Testis (tissue), 3 donors: Measurements from ENCODE around the gene GMNN. TPM values are rescaled to one million over a fixed set of nuclear protein-coding genes. Genes with fewer than 3 reads are reported as not detected.

Experiments used
- DNase-seq: peaks from one replicate; pipeline ENCODE4 v3.0.0-alpha.2; 2019
- H3K27ac ChIP-seq, 2 donors: fragments of 200-600 bp; sonication (generic); one replicate each; pipeline ENCODE4 v1.5.1; 2019
- H3K27me3 ChIP-seq: fragments of 200-600 bp; sonication (generic); one replicate; pipeline ENCODE4 v1.5.1; 2019
- H3K36me3 ChIP-seq: fragments of 200-600 bp; sonication (generic); one replicate; pipeline ENCODE4 v1.5.1; 2017; ENCODE audit warnings: low read depth; ENCODE audit errors: missing control alignments
- H3K4me1 ChIP-seq: fragments of 200-600 bp; sonication (generic); one replicate; pipeline ENCODE4 v1.5.1; 2019
- H3K4me3 ChIP-seq, 2 donors: fragments of 200-600 bp; sonication (generic); one replicate each; pipeline ENCODE4 v1.5.1; 2017 to 2019
- H3K9me3 ChIP-seq: fragments of 200-600 bp; sonication (generic); one replicate; pipeline ENCODE4 v1.5.1; 2017
- POLR2A ChIP-seq: fragments of 450-650 bp; IDR thresholded peaks from one replicate; pipeline ENCODE4 v1.6.1; 2017; ENCODE audit warnings: antibody characterized with exemption, mild to moderate bottlenecking, moderate library complexity
- WGBS, 2 donors: methylation state at CpG; one replicate each; pipeline ENCODE4 v1.1.5; 2018; 5-methylcytosine and 5-hydroxymethylcytosine counted together
- intact Hi-C: fragments of 100-400 bp; cut with DNase I; formaldehyde crosslinking; loops from one replicate; pipeline ENCODE4 v1.15.1; 2023; ENCODE audit warnings: low total_unique reads
- polyA plus RNA-seq: library from polyadenylated mRNA; stranded (reverse); fragments of 350-450 nt; fragmentation: Illumina TruSeq; extraction: RNeasy Lipid Tissue Mini Kit (QIAGEN cat#74804); gene quantifications from one replicate; pipeline ENCODE4 v1.2.3, GENCODE V29; 2014; ENCODE audit warnings: low read depth, low replicate concordance; ENCODE audit not compliant: insufficient read depth
- total RNA-seq, 2 donors: library from RNA; depleted of rRNA; stranded (reverse); fragments of >200 nt; gene quantifications; one replicate each; pipeline ENCODE4 v1.2.3, GENCODE V29; 2016
- TF ChIP-seq, protein P1 (sequence below), 3 experiments: fragments of 450-650 bp in 2 of 3; fragments of 200-600 bp in 1 of 3; sonication (generic) in 1 of 3; IDR thresholded peaks; one replicate each; pipeline ENCODE4 v1.5.1; 2016 to 2019; ENCODE audit warnings: antibody characterized with exemption in 3 of 3, mild to moderate bottlenecking in 2 of 3, moderate library complexity in 1 of 3

Gene GMNN
- total and polyA plus RNA-seq, 3 donors from 2014 or later, result 23.8 to 67.2 (median 37.4) TPM

DNA sequence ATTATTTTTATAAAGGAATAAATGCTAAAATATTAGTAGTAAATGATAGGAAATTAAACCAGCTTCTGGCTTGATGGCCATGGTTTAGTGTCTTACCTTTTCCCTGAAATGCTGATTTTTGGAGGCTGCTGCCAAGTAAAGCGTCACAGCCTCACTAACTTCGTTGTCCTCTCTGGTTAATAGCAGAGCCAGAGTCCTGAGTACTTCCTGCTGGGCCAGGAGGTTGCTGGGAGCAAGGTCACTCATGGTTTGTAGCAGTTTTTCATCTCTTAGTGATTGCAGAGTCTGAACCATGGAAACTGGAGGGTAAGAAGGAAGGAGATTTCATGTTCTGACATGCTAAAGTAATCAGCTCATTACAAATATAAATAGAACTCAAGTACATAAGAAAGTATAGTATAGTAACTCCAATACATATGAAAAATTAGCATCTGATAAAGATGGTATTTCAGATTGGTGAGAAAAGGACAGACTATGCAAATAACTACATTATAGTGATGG lies 50.4 kb downstream of the GMNN start:
- WGBS, 2 donors, result 46 to 49% methylated on average over 2 of the region's 2 CpGs
- intact Hi-C loops, result no loop called here
- H3K4me1 ChIP-seq, result no peaks in the 10 kb centered on the region
- no peak for TF ChIP-seq POLR2A
- TF ChIP-seq, protein P1, sequence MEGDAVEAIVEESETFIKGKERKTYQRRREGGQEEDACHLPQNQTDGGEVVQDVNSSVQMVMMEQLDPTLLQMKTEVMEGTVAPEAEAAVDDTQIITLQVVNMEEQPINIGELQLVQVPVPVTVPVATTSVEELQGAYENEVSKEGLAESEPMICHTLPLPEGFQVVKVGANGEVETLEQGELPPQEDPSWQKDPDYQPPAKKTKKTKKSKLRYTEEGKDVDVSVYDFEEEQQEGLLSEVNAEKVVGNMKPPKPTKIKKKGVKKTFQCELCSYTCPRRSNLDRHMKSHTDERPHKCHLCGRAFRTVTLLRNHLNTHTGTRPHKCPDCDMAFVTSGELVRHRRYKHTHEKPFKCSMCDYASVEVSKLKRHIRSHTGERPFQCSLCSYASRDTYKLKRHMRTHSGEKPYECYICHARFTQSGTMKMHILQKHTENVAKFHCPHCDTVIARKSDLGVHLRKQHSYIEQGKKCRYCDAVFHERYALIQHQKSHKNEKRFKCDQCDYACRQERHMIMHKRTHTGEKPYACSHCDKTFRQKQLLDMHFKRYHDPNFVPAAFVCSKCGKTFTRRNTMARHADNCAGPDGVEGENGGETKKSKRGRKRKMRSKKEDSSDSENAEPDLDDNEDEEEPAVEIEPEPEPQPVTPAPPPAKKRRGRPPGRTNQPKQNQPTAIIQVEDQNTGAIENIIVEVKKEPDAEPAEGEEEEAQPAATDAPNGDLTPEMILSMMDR (IDR thresholded peaks at IDR 0.05), result no peak
- no peak for DNase-seq
- H3K4me3 ChIP-seq, result no peak overlapping the region
- no peaks in the 10 kb centered on the region for H3K9me3 ChIP-seq
- H3K27ac ChIP-seq, result no peak overlapping the region
- H3K36me3 ChIP-seq, result no peaks in the 10 kb centered on the region
- no peaks in the 10 kb centered on the region for H3K27me3 ChIP-seq

DNA sequence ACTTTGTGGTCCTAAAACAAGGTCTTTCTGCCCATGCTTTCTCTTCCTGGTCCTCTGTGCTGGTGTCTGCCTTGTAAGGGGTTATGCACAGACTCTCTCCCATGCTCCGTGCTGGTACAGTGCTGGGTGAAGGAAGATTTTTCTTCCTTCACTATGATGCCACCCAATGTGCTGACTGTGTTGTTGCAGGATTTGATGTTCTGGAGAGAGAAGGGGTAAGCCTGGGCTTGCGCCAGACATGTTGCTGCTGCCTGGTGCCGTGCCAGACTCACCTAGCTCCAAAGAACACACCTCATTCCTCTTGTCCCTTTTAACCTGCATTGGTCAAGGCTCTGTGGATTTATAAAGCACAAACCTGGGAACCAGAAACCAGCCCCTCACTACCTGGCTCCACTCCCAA lies 52.4 kb downstream of the GMNN start:
- TF ChIP-seq, protein P1 (IDR thresholded peaks at IDR 0.05), result no peak
- no peak for TF ChIP-seq POLR2A
- H3K4me3 ChIP-seq, result no peak overlapping the region
- H3K9me3 ChIP-seq, result no peaks in the 10 kb centered on the region
- no peaks in the 10 kb centered on the region for H3K36me3 ChIP-seq
- H3K27me3 ChIP-seq, result no peaks in the 10 kb centered on the region
- no peak overlapping the region for H3K27ac ChIP-seq
- 76 to 82% methylated on average over 3 of the region's 3 CpGs for WGBS, 2 donors
- intact Hi-C loops, result no loop called here
- no peak for DNase-seq
- peaks cover 8% of the 10 kb centered on the region for H3K4me1 ChIP-seq

DNA sequence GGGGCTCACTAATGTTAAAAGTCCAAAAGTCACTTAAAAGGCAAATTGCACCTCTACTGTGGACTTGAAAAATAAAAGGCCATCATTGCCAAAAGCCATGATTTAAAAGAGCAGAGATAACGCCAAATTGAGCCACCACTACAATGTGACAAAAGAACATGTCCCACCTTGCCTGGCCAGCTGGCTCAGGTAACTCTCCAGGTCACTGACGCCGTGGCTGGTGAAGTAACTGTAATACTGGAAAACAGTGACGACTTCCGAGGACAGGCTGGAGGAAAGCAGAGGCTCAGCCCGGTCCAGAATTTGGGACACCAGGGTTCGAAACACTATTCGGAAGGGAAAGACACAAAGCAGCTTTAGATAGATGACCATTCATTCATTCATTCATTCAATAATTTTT lies 53.2 kb downstream of the GMNN start:
- no peak overlapping the region for H3K27ac ChIP-seq
- no peak for TF ChIP-seq POLR2A
- TF ChIP-seq, protein P1 (IDR thresholded peaks at IDR 0.05), result no peak
- H3K27me3 ChIP-seq, result no peaks in the 10 kb centered on the region
- no peaks in the 10 kb centered on the region for H3K9me3 ChIP-seq
- WGBS, 2 donors, result 82 to 85% methylated on average over 8 of the region's 8 CpGs
- H3K36me3 ChIP-seq, result no peaks in the 10 kb centered on the region
- intact Hi-C loops, result no loop called here
- no peak overlapping the region for H3K4me3 ChIP-seq
- peaks cover 14% of the 10 kb centered on the region for H3K4me1 ChIP-seq
- DNase-seq, result no peak

DNA sequence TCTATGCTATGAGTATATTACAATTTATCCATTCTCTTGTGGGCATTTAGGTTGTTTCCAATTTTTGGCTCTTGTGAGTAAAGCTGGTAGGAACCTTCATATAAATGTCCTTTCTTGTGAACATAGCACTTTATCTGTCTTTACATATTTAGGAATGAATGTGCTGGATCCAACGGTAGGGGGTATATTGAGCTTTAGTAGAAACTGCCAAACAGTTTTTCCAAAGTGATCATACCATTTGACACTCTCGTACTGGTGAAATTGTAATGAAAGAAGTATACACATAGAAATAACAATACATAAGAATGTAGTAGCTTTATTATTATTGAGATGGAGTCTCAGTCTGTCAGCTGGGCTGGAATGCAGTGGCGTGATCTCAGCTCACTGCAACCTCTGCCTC lies 54.9 kb downstream of the GMNN start:
- DNase-seq, result no peak
- intact Hi-C loops, result no loop called here
- WGBS, 2 donors, result 77 to 85% methylated on average over 3 of the region's 3 CpGs
- TF ChIP-seq, protein P1 (IDR thresholded peaks at IDR 0.05), result no peak
- Histone ChIP-seq H3K36me3 (no peaks in the 10 kb centered on the region), H3K27ac (no peak overlapping the region), H3K4me1 (peaks cover 20% of the 10 kb centered on the region), H3K4me3 (no peak overlapping the region), H3K27me3 (no peaks in the 10 kb centered on the region), H3K9me3 (no peaks in the 10 kb centered on the region)
